ENCODE results near the gene CD101.

DNA sequence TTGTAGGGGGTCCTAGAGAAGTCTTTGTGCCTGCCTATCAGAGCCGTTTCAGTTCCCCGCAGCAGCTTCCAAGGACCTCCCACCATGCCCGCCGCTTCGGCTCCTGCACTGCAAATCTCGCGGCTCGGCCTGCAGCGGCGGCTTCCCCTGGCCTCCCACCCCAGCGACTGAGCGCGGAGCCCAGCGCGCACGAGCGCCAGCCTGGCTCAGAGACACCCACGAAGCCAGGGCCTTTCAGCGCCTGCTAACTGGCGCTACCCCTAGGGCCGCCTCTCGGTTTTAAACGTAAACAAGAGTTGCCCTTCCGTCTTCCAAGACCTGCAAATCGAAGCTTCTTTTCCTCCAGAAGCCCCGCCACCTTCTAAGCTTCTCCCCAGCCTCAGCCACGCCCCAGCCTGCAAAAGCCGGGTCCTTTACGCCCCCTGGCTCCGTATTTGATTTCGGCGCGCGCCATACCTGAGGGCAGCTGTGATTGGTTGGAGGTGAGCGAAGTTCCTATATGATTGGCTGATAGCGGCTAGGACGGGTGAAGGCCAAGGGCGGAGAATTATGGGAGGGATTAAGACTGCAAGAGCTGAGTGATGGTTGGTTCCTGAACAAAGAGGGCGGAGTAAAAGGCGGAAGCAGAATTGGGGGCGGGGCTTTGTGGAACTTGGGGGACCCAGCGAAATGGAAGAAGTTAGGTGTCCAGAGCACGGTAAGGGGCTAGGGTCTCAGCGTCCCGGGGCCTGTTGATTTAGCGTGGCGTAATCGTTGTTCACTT lies 58.3 kb downstream of the CD101 start, which contains the start of gene TTF2:
- TF ChIP-seq, protein P1, sequence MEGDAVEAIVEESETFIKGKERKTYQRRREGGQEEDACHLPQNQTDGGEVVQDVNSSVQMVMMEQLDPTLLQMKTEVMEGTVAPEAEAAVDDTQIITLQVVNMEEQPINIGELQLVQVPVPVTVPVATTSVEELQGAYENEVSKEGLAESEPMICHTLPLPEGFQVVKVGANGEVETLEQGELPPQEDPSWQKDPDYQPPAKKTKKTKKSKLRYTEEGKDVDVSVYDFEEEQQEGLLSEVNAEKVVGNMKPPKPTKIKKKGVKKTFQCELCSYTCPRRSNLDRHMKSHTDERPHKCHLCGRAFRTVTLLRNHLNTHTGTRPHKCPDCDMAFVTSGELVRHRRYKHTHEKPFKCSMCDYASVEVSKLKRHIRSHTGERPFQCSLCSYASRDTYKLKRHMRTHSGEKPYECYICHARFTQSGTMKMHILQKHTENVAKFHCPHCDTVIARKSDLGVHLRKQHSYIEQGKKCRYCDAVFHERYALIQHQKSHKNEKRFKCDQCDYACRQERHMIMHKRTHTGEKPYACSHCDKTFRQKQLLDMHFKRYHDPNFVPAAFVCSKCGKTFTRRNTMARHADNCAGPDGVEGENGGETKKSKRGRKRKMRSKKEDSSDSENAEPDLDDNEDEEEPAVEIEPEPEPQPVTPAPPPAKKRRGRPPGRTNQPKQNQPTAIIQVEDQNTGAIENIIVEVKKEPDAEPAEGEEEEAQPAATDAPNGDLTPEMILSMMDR (conservative IDR thresholded peaks at IDR 0.05; ENCODE audit: low read length) = 0 out of 2 replicates have a peak, but pooled peaks have one; percentile 21
- no peak for TF ChIP-seq EZH2phosphoT487 (IDR thresholded peaks at IDR 0.05; ENCODE audit: borderline replicate concordance, low read depth, low read length)
